ENCODE measurements around the gene HIGD1A.

GRCh38 chr3:42807929-42808328 is 3.6 kb upstream of the HIGD1A start:
- TF ChIP-seq CTCF (IDR thresholded peaks at IDR 0.05; ENCODE audit: control extremely low read depth in 1 of 3, insufficient read depth in 1 of 3, low read depth in 1 of 3, low read length in 3 of 3) (no peak), POLR2AphosphoS5 (IDR thresholded peaks at IDR 0.05; ENCODE audit: low read depth, low read length) (no peak), MAFK (IDR thresholded peaks at IDR 0.05; ENCODE audit: low read depth, low read length) (no peak), RFX5 (IDR thresholded peaks at IDR 0.05; ENCODE audit: borderline replicate concordance, low read depth, low read length) (no peak), HDAC2 (IDR thresholded peaks at IDR 0.05; ENCODE audit: borderline replicate concordance in 1 of 2, low read depth in 2 of 2, low read length in 2 of 2) (no peak), CHD1 (IDR thresholded peaks at IDR 0.05; ENCODE audit: low read depth, low read length) (no peak), POLR2A (IDR thresholded peaks at IDR 0.05; ENCODE audit: control extremely low read depth in 1 of 2, low read depth in 2 of 2, low read length in 2 of 2) (no peak), GABPA (IDR thresholded peaks at IDR 0.05; ENCODE audit: borderline replicate concordance, insufficient read depth, low read length) (no peak), RBBP5 (IDR thresholded peaks at IDR 0.05; ENCODE audit: borderline replicate concordance, low read depth, low read length) (no peak)
- TF ChIP-seq, protein P1, sequence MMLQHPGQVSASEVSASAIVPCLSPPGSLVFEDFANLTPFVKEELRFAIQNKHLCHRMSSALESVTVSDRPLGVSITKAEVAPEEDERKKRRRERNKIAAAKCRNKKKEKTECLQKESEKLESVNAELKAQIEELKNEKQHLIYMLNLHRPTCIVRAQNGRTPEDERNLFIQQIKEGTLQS (IDR thresholded peaks at IDR 0.05; ENCODE audit: insufficient read depth, low read depth, low read length), result no peak

Measured in H1 (cell line).